HG03354 (cell line): ENCODE data around the gene TMEM91.
"Not testable (repeated sequence)": the region's sequence is repeated elsewhere in the genome, so short reads cannot be mapped to it uniquely, and the experiment has no call there.

Experiments
- ATAC-seq: cut with Tn5 transposase; IDR thresholded peaks from one replicate; pipeline ENCODE4 v1.9.1; 2021; ENCODE audit warnings: mild to moderate bottlenecking; ENCODE audit not compliant: unreplicated experiment, poor library complexity, severe bottlenecking

The TMEM91 gene

DNA sequence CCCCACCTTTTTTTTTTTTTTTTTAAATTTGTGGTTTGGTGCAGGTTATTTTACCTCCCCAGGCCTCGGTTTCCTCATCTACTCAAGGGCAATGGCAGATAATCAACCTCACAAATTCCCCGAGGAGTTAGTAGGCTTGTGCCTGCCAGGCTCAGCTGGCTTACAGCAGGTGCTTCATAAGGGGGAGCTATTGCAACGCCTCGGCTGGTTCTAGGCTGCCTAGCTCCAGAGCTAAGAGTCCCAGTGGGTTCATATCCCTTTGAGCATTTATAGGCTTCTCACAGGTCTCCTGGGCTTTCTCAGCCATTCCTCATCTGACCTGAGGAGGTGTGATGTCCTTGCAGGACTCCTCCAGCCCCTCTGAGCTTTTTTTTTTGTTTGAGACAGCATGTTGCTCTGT lies 31.9 kb downstream of the TMEM91 start:
- ATAC-seq, result no peak

DNA sequence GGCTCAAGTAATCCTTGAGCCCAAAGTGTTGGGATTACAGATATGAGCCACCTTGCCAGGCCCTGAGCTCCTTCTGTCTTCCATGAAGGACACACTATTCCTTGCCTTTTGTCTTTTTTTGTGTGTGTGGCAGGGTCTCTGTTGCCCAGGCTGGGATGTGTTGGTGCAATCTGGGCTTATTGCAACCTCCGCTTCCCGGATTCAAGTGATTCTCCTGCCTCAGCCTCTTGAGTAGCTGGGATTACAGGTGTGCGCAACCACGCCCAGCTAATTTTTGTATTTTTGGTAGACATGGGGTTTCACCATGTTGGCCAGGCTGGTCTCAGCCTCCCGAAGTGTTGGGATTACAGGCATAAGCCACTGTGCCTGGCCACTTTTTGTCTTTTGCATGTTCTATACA lies 32.5 kb downstream of the TMEM91 start:
- not testable (repeated sequence) for ATAC-seq

DNA sequence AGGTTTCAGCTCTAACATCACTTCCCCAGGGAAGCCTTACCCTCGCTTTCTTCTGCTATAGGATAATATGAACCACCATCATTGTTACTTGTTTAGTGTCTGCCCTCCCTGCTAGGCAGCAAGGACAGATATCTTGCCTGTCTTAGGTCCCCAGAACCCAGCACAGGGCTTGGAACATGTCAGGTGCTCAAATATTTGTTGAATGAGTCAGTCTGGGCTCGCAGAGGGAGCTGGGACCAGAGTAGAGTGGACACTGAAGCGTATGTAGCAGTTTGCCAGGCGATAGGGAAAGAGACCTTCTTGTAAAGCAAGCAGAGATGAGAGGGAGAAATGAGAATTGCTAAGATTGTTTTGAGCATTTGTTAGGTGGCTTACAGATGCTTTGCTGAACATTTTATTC lies 33.0 kb downstream of the TMEM91 start:
- ATAC-seq, result no peak

DNA sequence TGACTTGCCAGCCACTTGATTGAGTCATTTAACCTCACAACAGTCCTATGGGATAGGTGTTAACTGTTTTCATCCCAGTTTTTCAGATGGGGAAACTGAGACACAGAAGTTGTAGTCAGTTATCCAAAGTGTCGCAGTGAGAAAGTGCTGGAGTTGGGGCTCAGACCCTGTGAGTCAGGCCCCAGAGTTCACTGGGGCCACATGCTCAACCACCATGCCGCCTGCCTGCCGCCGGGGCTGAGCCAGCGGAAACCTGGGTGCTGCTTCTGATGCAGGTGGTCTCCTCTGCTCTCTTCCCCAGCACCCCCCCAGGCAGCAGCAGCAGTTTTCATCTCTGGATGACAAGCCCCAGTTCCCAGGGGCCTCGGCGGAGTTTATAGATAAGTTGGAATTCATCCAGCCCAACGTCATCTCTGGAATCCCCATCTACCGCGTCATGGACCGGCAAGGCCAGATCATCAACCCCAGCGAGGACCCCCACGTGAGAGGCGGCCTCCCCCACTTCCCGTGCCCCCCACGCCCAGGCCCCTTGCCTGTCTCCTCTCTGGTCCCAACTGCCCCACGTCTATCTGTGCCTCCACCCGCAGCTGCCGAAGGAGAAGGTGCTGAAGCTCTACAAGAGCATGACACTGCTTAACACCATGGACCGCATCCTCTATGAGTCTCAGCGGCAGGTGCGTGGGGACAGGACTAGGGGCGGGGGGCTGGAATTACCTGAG lies 34.2 kb downstream of the TMEM91 start:
- ATAC-seq, result no peak

DNA sequence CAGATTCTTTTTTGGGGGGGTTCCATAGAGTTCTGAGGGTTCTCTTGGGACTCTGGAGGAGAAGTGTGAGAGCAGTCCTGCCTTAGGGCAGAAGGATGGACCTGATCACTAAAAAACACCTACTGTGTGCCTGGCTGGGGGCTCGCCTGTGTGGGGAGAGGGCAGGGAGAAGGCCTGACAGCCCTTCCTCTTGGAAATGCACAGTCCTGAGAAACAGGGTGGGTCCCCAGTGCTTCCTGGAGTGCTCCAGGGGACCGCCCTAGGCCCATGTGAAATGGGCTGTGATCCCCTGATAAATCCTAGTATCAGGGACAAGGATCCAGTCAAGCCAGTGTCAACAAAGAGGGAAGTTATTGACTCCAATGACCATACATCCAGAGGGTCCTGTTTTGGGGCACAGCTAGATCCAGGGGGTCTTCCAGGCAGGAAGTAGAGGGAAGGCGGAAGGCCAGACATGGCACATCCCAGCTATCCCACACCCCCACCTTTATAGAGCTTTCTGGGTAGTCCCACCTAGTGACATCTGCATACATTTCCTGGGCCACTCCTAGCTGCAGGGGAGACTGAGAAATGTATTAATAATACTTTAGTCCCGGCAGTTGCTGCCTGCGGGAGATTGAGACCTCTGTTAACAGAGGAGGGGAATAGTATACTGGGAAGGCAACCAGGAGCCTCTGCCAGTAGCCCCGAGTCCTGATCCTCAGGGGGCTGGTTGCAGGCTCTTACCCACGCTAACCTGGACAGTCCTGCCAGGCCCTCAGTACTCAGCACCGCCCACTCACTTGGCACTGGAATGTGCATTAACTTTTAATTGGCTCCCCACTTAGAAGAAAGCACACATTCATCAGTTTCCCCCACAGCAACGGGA lies 35.0 kb downstream of the TMEM91 start:
- ATAC-seq, result no peak

DNA sequence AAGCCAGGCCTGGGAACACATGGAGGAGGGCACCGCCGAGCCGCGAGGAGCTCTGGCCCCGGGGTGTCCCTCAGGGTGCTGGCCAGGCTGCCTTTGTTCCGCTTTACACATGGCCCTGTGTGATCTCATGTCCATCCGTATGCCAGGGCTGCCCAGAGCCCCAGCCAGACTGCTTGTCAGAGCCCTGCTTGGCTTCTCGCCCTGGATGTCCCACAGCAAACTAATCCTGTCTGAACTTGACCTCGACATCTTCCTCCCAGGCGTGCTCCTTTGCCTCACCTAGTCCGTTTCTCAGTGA lies 35.6 kb downstream of the TMEM91 start:
- no peak for ATAC-seq

DNA sequence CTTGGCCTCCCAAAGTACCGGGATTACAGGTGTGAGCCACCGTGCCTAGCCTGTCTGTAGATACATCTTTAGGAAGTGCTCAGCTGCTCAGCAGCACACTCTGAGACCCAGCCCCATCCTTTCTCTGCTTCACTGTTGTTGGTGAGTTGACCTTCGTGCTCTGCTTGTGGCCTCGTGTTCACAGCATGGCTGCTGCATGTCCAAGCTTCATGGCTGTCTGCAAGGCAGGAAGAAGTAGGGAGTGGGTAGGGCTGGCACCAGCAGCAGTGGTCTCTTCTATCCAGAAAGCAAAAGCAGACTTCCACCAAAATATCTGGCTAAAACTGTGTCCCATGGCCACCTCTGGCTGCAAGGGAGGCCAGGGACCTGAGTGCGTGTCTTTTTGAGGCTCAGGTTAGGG lies 36.6 kb downstream of the TMEM91 start:
- ATAC-seq, result no peak

DNA sequence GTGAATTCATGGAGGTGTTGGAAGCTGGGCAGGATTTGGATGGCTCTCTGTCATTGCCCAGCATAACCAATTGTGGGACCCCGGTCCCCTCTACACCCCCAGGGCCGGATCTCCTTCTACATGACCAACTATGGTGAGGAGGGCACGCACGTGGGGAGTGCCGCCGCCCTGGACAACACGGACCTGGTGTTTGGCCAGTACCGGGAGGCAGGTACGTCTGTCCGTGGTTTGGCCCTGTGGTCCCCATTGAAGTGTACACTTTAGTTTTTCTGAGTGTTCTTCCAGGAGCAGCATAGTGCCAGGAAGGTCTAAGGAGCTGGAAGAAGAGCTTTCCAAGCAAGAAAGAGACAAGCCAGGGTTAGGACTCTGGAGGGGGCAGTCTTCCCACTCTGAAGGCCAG lies 37.6 kb downstream of the TMEM91 start:
- no peak for ATAC-seq

DNA sequence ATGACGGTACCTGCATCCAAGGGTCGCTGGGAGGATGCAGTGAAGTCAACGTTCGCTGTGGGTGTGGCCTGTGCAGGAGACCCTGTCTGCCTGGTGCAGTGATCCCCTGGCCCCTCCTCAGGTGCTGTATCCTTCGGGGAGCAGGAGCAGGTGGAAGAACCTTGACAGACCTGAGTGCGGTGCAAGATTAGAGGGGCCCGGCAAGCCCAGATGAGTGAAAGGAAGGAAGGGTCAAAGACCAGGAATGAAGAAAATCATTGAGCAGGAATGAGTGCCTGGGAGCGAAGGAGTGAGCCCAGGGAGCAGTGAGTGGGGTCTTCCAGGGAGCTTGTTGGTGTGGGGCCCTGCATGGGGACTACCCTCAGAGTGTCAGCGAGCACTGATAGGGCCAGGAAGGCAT lies 38.1 kb downstream of the TMEM91 start:
- ATAC-seq, result no peak

DNA sequence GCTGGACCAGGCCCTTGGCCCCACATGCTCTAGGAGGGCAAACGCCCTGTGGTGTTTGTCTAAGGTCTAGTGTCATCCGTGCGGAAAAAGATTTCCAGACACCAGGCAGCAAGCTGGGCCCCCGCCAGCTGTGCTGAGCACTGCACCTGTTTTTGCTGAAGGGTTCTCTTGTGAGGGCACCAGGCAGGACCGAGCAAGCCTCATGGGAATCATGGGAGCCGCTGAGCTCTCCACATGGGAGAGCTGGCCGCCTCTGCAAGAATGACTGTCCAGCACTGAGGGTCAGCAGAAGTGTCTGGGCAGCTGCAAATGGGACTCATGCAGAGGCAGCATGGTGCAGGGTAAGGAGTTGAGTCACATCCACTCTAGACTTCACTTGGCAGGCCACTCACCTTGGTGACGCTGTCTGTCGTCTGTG lies 38.8 kb downstream of the TMEM91 start:
- ATAC-seq, result no peak

DNA sequence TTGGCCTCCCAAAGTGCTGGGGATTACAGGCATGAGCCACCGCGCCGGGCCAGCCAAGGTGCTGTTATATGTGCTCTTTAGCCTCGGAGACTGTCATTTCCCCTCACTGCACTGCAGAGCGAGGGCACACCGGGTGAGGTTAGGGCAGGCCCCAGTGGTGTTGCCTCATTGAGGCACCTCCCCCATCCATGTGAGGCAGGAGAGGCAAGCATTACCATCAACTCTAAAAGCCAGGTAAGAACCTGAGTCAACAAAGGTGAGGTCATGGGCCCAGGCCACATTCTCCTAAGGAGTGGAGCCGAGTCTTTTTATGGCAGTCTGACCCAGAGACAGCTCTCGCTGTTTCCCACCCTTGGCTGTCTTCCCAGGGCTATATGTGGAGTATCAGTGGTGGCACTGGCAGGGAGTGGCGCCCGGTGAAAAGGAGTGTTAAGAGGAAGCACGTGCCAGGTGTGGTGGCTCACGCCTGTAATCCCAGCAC lies 39.9 kb downstream of the TMEM91 start:
- no peak for ATAC-seq

DNA sequence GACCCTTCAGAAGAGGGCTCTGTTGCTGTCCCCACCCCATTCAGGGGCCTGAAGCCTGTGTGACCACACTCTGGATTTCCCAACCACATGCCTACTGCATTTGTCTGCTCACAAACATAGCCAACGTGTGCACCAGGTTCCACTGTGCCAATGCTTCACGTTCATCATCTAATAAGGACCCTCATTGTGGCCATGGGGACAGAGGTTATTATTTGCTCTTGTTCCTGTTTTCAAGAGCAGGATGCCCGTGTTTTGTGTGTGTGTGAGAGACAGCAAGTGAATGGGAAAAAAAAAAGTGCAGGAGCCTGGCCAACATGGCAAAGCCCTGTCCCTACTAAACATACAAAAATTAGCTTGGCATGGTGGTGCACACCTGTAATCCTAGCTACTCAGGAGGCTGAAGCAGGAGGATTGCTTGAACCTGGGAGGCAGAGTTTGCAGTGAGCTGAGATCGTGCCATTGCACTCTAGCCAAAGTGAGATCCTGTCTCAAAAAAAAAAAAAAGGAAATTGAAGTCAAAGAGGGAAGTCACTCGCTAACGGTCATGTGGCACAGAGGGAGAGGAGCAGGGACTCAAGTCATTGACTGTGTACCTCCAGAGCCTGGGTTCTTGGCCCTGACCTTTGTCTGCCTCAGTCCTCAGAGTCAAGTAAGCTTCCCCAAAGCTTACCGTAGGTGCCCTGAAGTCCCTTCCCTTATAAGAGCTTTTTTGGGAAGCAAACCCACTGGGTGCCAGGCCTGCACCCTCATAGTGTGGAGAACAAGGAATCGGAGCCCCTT lies 44.0 kb downstream of the TMEM91 start:
- no peak for ATAC-seq

DNA sequence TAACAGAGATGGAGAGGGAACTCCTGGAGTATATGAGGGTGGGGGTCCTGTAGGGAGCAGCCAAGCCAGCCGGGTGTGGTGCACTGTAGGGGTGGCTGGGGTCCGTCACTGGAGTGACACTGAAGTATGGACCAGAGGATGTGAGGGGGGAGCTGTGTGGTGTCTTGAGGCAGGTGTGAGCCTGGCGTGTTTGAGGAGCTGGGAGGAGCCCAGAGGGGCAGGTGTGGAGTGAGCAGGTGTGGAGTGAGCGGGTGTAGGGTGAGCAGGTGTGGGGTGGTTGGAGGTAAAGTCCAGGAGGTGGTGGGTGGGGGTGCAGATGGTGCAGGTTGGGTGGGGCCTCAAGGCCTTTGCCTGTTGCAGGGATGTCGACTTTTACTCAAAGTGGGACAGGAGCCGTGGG lies 45.0 kb downstream of the TMEM91 start:
- no peak for ATAC-seq

DNA sequence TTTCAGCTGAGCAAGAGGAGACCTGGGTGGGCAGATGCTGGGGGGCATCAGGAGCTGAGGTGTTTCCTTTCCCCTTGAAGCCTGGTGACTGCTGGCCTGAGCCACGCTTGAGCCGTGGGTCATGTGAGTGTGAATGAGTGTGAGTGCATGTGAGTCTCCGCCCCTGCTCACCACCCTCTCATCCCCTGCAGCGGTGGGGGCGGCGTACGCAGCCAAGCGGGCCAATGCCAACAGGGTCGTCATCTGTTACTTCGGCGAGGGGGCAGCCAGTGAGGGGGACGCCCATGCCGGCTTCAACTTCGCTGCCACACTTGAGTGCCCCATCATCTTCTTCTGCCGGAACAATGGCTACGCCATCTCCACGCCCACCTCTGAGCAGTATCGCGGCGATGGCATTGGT lies 45.6 kb downstream of the TMEM91 start:
- ATAC-seq, result no peak

DNA sequence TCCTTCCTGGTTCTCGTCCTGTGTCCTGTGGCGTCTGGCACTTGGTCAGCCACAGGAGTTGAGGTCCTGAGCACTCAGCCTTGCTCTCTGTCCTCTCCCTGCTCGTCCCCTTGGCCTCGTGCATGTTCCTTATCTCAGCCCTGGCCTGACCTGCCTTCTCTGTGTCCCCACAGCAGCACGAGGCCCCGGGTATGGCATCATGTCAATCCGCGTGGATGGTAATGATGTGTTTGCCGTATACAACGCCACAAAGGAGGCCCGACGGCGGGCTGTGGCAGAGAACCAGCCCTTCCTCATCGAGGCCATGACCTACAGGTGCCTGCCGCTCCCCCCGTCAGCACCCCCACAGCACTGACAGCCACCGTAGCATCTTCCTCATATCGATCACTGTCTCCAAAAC lies 46.1 kb downstream of the TMEM91 start:
- ATAC-seq, result no peak

DNA sequence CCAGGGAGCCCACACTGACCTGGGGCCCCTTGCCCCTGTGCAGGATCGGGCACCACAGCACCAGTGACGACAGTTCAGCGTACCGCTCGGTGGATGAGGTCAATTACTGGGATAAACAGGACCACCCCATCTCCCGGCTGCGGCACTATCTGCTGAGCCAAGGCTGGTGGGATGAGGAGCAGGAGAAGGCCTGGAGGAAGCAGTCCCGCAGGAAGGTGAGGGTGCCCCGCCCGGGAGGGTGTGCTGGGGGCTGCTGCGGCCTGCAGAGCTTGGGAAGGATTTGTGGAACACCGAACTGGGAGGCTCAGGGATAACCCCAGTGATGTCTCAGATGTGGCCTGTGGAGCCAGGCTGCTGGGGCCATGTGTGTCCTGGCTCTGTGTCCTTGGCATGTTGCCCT lies 46.6 kb downstream of the TMEM91 start:
- ATAC-seq, result no peak

DNA sequence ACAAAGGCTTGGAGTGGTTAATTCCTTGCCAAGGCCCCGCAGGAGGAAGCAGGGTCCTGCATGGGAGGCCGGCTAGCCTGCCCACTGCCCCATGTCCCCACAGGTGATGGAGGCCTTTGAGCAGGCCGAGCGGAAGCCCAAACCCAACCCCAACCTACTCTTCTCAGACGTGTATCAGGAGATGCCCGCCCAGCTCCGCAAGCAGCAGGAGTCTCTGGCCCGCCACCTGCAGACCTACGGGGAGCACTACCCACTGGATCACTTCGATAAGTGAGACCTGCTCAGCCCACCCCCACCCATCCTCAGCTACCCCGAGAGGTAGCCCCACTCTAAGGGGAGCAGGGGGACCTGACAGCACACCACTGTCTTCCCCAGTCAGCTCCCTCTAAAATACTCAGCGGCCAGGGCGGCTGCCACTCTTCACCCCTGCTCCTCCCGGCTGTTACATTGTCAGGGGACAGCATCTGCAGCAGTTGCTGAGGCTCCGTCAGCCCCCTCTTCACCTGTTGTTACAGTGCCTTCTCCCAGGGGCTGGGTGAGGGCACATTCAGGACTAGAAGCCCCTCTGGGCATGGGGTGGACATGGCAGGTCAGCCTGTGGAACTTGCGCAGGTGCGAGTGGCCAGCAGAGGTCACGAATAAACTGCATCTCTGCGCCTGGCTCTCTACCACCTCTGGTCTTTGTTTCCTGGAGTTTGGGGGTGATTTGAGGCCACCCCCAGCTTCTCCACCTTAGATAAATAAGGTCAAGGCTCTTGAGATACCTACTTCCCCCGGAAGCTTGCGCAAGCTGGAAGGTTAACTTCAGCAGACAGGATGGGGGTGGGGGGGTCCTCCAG lies 48.2 kb downstream of the TMEM91 start:
- ATAC-seq, result no peak

DNA sequence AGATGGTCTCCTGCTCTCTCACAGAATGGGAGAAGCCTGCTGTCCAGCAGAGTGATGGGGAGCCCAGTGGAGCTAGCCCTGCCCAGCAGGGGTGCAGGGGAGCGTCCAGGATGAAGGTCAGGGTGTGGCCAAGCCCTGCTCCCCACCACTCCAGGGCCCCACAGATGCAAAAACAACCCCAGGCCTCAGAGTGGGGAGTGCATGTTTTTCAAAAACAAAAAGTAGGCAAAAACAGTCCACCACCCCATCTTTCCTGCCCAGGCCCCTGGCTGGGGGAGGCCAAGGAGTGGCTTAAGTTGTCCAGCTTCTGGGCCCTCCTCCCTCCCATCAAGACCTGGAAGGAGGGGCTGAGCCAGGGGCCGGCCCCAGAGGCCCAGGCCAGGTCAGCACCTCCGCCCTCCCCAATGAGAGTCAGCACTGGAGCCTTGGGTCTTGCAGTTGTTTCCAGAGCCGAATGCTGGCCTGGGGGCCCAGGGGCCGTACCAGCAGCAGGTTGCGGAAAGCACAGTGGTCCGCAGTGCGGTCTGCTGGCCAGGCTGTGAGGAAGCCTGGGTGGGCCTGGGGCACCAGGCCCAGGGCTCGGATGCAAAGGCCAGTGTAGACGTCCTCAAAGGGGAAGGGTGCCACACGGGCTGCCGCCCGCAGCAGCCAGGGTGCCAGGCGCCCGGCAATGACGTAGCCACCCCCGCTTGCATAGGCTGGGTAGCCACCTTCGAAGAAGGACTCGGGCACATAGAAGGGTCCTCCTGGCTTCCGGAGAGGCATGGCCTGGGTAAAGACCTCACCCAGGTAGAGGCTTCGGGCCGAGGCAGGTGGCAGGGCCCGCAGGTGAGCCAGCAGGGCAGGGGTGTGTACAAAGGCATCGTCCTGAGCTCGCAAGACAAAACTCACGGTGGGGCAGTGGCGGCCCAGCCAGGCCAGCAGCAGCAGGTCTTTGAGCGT lies 49.1 kb downstream of the TMEM91 start:
- ATAC-seq, result no peak
